ENCODE data around the gene TTC21A. TPM values are rescaled to one million over a fixed set of nuclear protein-coding genes. Genes with fewer than 3 reads are reported as not detected.

The TTC21A gene
- total RNA-seq, 1 donor from 2014 or later = 41.7 TPM

DNA sequence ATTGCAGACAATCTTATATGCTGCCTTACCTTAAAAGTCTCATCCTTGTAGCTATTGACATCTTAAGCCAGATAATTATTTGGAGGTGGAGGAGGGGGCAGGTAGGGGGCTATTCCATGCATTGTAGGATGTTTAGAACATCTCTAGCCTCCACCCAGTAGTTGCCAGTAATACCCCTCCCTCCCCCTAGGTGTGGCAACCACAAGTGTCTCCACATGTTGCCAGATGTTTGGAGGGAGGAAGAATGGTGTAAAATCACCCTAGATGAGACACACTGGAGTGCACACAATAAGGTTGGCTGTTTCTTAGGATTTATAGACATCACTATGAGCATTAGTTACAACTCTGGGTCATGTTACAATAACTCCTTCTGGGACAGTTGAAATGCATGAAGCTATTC lies 27.5 kb upstream of the TTC21A start:
- DNase-seq (ENCODE audit: low spot score) = no peak
- Mint-ChIP-seq H3K27me3 (ENCODE audit: unreplicated experiment) (no peaks in the 10 kb centered on the region), H3K27ac (ENCODE audit: unreplicated experiment) (peak overlapping the region; percentile 95), H3K36me3 (ENCODE audit: low read depth, unreplicated experiment) (peaks cover 27% of the 10 kb centered on the region), H3K9me3 (ENCODE audit: unreplicated experiment) (no peaks in the 10 kb centered on the region), H3K4me3 (ENCODE audit: unreplicated experiment) (no peak overlapping the region), H3K4me1 (ENCODE audit: unreplicated experiment) (peaks cover 33% of the 10 kb centered on the region)
- TF ChIP-seq, protein P1, sequence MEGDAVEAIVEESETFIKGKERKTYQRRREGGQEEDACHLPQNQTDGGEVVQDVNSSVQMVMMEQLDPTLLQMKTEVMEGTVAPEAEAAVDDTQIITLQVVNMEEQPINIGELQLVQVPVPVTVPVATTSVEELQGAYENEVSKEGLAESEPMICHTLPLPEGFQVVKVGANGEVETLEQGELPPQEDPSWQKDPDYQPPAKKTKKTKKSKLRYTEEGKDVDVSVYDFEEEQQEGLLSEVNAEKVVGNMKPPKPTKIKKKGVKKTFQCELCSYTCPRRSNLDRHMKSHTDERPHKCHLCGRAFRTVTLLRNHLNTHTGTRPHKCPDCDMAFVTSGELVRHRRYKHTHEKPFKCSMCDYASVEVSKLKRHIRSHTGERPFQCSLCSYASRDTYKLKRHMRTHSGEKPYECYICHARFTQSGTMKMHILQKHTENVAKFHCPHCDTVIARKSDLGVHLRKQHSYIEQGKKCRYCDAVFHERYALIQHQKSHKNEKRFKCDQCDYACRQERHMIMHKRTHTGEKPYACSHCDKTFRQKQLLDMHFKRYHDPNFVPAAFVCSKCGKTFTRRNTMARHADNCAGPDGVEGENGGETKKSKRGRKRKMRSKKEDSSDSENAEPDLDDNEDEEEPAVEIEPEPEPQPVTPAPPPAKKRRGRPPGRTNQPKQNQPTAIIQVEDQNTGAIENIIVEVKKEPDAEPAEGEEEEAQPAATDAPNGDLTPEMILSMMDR (IDR thresholded peaks at IDR 0.05; ENCODE audit: unreplicated experiment) = no peak

DNA sequence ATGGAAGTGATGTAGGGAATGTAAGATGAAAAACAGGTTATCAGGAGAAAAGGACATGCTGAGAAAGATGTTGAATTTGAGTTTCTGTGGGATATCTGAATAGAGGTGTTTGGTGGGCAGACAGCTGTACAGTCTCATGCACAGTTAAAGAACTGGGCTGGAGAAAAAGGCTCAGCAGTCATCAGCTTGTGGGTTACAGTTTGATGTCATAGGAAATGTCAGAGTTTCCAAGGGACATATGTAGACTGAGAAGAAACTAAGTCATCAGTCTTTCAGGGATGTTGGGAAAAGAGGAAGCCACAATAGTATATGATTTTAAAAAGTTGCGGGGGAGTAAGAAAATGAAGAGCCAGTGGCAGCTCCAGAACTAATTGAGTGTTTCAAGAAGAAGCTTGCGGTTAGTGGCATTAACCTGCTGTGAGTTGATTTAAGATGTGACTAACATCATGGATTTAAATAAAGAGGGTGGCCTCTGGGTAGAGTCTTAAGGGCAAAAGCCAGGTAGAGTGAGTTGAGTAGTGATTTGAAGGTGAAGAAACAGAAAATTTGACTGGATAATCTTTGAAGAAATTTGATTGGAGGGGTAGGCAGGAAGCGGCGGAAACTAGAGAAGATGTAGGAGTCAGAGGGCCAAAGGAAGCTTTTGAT lies 24.7 kb upstream of the TTC21A start:
- Mint-ChIP-seq H3K36me3 (ENCODE audit: low read depth, unreplicated experiment) (peaks cover 28% of the 10 kb centered on the region), H3K27ac (ENCODE audit: unreplicated experiment) (peak overlapping the region; percentile 25), H3K27me3 (ENCODE audit: unreplicated experiment) (no peaks in the 10 kb centered on the region), H3K9me3 (ENCODE audit: unreplicated experiment) (no peaks in the 10 kb centered on the region), H3K4me3 (ENCODE audit: unreplicated experiment) (peak overlapping the region; percentile 49), H3K4me1 (ENCODE audit: unreplicated experiment) (peaks cover 33% of the 10 kb centered on the region)
- TF ChIP-seq, protein P1 (IDR thresholded peaks at IDR 0.05; ENCODE audit: unreplicated experiment) = no peak
- no peak for DNase-seq (ENCODE audit: low spot score)

GRCh38 chr3:39086144-39086543 lies 21.3 kb upstream of the TTC21A start:
- H3K27me3 Mint-ChIP-seq (ENCODE audit: unreplicated experiment) = no peaks in the 10 kb centered on the region
- TF ChIP-seq, protein P1 (IDR thresholded peaks at IDR 0.05; ENCODE audit: unreplicated experiment) = no peak
- H3K36me3 Mint-ChIP-seq (ENCODE audit: low read depth, unreplicated experiment) = peaks cover 35% of the 10 kb centered on the region
- DNase-seq (ENCODE audit: low spot score) = no peak
- no peak overlapping the region for H3K27ac Mint-ChIP-seq (ENCODE audit: unreplicated experiment)
- H3K4me3 Mint-ChIP-seq (ENCODE audit: unreplicated experiment) = no peak overlapping the region
- peaks cover 19% of the 10 kb centered on the region for H3K4me1 Mint-ChIP-seq (ENCODE audit: unreplicated experiment)
- no peaks in the 10 kb centered on the region for H3K9me3 Mint-ChIP-seq (ENCODE audit: unreplicated experiment)

DNA sequence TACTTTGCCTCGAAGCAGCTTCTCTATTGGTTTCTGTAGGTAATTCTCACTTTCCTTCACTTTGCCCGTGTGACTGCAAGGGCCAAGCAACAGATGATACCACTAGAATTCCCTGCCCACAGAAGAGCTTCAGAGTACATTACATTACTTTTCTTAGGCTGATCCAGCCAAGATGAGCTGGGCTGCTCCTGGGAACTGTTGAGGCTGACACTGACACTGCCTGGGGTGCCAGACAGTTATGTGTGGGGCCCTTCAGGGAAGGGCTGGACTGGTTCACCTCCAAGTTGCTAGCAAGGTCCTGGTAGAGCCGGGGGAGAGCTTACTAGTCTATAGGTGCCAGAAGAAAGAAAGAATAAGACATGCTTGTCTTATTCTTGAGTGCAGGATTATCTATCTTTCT lies 19.0 kb upstream of the TTC21A start:
- Mint-ChIP-seq H3K36me3 (ENCODE audit: low read depth, unreplicated experiment) (peaks cover 26% of the 10 kb centered on the region), H3K4me3 (ENCODE audit: unreplicated experiment) (no peak overlapping the region), H3K27me3 (ENCODE audit: unreplicated experiment) (no peaks in the 10 kb centered on the region), H3K9me3 (ENCODE audit: unreplicated experiment) (no peaks in the 10 kb centered on the region), H3K4me1 (ENCODE audit: unreplicated experiment) (no peaks in the 10 kb centered on the region), H3K27ac (ENCODE audit: unreplicated experiment) (peak overlapping the region; percentile 22)
- no peak for DNase-seq (ENCODE audit: low spot score)
- TF ChIP-seq, protein P1 (IDR thresholded peaks at IDR 0.05; ENCODE audit: unreplicated experiment) = no peak

- Mint-ChIP-seq H3K27me3 (ENCODE audit: unreplicated experiment) (no peaks in the 10 kb centered on the region), H3K4me3 (ENCODE audit: unreplicated experiment) (no peak overlapping the region), H3K9me3 (ENCODE audit: unreplicated experiment) (no peaks in the 10 kb centered on the region), H3K36me3 (ENCODE audit: low read depth, unreplicated experiment) (peaks cover 29% of the 10 kb centered on the region), H3K4me1 (ENCODE audit: unreplicated experiment) (peaks cover 3% of the 10 kb centered on the region), H3K27ac (ENCODE audit: unreplicated experiment) (no peak overlapping the region)
- DNase-seq (ENCODE audit: low spot score) = no peak
- TF ChIP-seq, protein P1 (IDR thresholded peaks at IDR 0.05; ENCODE audit: unreplicated experiment) = no peak
Measured at GRCh38 chr3:39088889-39089288, 18.6 kb upstream of the TTC21A start.
